ENCODE results near the gene MRRF.

The MRRF gene, protein sequence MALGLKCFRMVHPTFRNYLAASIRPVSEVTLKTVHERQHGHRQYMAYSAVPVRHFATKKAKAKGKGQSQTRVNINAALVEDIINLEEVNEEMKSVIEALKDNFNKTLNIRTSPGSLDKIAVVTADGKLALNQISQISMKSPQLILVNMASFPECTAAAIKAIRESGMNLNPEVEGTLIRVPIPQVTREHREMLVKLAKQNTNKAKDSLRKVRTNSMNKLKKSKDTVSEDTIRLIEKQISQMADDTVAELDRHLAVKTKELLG

DNA sequence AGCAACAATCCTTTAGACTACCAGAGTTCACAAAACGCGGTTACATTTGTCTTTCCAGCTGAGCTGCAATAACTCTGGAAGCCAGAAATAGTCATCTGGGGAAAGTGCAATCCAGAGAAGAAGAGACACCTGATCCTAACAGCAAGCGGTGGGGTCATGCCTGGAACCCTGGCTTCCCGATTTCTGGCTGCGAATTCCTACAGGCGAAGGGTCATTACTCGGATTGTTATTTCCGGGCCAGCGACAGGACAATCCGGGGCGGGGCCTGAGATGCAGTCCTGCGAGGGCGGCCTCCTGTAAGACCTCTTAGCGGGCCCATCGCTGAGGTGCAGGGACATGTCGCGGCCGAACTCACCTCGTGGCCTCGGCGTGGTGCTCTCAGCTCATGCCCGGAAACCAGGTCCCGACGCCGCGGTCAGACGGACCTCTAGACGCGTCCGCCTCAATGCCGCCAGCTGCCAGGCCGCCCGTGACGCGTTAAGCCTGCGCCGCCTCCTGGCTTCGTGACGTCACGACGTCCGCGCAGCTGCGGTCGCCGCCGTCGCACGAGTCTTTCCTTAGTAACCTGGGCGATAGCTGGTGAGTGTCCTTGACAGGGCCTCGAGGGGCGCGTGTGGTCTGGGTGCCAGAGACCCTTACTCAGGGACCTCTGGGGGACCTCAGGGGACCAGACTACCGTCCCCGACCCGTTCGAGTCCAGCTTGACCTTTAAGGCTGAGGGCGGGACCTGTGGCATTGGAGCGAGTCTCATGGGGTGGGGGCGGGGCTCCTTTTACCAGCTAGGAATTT, at the start of gene MRRF, which contains the start of gene RBM18:
TSS of gene MRRF (plus strand) at position 523 of the 789 bp plus-strand sequence. CDS start 6,010 bp downstream, outside the sequence.
TSS of gene RBM18 (minus strand) at position 481 of the 789 bp plus-strand sequence. CDS start 3,348 bp downstream, outside the sequence.
- in situ Hi-C loops (cut with MboI; ENCODE audit: low sequenced_read_pairs), result no loop called here

DNA sequence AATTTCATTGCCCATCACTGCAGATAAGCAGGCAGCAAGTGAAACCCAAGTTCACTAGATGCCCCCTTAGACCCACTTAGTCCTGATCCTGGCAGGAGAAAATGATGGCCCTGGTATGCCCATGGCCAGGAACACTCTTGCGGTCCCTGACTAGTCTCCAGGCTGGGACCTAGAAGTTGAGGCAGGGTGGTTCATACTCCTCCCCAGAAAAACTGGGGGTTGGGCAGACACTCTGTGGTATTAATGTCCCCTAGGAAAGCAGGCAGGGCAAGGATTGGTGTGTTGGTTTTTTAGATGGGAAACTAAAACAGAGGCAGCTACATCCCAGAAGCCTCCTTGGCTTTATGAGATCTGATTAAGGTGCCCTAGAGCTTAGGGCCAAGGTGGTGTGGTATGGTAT, 49.0 kb upstream of the MRRF start:
- in situ Hi-C loops (cut with MboI; ENCODE audit: low sequenced_read_pairs), result no loop called here

DNA sequence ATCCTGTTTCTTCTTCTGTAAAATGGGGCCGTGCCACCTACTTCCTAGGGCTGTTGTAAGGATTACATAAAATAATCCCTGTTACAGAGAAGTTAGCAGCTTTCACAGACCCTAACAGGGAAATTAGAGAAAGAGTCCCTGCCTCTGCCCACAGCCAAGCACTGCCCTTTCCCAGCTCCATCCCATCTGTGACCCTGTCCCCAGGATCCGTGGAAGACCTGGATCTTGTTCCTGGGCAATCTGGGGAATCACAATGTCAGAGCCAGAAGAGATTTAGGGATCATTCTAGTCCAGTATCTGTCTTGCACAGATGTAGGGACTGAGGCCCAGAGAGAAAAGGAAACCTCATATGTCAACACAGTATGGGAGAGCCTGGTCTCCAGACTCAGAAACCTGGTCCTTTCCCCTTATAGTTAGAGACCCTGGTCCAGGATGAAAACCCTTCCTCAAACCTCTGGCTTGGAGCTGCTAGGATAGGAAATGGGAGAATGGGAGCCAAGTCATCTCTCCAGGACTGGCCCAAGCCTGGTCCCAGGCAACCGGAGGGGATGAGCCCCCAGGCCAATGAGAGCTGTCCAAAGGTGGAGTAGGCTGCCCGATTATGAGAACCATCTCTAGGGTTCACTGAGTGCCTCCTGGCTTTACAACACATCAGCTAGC, 48.4 kb upstream of the MRRF start:
- in situ Hi-C loops (cut with MboI; ENCODE audit: low sequenced_read_pairs), result no loop called here

DNA sequence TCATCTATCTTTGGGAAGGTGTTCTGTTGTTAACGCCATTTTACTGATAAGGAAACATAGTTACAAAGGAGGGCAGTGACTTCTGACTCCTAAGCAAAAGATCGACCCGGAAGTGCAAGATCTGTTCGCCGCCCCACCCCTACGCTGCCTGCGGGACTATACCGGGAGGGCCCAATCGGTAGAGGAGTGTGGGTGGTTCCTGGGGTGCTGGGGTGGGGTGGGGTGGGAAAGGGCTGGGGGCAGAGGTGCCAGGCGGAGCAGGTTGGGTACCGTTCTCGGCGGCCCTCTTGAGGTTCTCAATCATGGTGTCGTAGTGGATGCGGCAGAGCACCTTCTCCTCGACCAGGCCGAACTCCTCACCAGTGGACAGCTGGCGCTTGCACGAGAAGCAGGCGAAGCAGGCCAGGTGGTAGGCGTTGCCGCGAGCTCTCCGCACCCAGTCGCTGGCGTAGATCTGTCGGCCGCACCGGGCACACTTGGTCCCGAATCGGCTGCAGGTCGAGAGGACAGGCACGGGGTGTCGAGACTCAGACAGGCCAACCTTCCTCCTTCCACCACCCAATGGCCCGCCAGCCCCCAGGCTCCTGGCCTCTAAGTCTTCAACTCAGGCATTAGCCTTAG, 47.8 kb upstream of the MRRF start:
- in situ Hi-C loops (cut with MboI; ENCODE audit: low sequenced_read_pairs), result no loop called here

DNA sequence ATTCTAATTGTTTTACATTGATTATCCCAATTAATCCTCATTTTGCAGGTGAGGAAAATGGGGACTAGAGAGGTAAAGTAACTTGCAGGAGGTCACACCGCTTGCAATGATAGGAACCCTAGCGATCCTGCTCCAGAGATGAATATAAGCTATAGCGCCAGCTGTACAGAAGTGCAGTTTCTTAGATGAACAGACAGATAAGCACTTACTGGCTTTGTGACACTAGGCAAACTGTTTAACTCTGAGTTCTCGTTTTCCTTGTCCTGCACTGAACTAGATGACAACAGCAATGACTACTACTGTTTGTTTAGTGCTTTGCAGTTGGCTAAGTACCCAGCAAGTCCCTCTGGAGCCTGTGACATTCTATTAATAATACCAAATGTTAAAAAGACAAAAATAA, 47.0 kb upstream of the MRRF start:
- in situ Hi-C loops (cut with MboI; ENCODE audit: low sequenced_read_pairs), result no loop called here

DNA sequence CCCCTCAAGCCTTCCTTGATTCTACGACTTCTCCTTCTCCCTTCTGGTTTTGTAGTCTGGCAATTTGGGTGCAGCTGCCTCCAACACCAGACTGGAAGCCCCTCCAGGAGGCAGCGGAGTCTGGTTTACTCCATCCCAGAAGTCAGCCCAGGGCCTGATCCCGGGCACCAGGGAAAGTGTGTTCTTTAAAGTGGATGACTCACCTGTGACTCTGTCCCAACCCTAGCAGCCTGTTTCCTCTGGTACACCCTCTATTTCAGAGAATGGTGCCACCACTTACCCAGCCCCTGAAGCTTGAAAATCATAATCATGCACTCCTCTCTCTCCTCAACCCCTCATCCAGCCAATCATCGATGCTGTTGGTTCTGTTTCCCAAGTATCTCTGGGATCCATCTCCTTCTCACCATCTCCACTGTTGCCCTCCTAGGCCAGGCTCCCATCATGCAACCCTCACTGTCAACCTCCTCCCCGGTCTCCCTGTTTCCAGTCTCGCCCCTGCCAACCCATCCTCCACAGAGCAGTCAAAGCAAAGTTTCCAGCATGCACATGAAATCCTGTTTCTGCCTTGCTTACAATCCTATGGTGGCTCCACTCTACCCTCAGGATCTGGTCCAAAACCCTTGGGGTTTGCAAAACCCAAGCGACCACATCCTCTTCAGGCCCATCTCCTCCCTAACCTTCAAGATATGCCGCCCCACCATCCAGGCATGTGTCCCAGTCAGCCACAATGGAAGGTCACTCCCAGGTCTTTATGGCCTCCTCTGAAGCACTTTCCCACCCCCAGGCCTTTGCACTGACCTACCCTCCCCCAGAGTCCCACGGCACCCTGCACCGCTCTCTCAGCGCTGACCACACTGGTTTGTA, 46.4 kb upstream of the MRRF start:
- in situ Hi-C loops (cut with MboI; ENCODE audit: low sequenced_read_pairs), result no loop called here

DNA sequence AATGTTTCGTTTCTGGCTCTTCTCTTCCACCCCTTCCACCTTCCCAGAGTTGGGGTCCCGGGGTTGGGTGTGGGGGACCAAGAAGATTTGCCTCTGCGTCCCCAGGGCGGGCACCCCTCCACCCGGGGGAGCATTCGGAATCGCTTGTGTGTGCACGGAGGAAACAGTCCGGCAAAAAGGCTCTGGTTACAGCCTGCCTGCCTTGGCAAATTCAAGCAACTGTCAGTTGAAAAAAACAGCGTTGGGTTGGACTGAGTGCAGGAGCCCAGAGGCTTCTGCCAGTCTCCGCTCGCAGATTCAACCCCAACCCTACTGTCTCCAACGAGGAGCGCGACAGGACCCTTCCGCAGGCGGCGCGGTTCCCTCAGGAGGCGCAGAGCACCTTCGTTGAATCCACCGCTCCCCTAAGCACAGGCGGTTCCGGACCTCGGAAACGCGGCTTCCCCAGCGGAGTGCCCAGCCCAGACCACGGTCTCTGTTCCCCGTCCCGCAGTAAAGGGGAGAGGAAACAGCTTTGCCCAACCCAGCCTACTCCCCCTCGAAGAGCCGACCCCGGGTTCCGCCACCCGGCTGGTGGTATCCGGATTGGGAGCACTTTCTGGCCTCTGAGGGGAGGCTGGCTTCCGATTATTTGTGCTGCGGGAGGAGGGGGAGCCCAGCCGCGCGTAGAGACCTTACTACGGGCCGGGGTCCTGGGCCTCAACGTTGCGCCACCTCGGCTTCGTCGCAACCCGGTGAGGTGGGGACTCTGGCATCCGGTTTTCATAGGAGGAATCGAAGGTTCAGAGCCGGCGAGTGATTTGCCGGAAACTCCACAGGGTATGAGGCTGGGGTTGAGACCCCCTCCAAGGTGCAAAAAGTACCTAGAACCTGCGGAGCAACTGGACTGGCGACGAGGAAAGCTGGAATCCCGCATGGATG, 45.5 kb upstream of the MRRF start:
- in situ Hi-C loops (cut with MboI; ENCODE audit: low sequenced_read_pairs), result no loop called here

DNA sequence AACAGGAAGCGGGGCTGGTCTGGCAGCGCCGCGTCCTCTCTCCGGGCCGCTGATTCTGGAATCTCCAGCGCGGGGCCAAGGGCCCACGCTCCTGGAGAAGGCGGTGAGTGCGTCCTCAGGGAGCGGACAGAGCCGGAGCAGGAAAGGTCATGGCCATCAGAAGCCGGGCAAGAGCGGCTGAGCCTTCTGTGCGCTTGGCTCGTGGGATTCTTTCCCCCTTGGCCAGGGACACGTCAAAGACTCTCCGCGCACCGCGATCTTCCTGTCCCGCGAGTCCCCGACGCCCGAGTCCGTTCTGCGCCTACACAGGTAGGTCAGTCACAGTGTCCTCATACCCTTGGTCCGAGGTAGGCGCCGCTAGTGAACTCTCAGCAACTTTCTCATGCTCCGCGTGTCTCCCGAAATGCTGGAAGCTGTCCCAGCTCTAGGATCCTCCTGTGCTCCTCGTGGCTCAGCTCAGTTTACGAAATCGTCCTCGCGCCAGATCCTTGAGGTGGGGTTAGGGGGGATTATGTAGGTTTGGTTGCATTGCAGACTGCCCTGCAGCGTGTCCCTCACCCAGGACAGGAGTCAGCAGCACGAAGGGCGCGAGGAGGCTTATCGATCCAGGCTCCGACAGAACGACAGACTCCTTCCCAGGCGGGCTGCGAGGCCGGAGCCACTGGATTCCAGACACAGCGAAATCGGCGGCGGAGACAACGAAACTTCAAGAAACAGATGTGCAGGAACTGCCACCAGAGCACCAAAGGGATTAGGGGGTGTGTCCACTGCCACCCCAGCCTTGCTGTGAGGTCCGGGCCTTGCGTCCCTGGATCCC, 44.6 kb upstream of the MRRF start:
- in situ Hi-C loops (cut with MboI; ENCODE audit: low sequenced_read_pairs), result no loop called here

DNA sequence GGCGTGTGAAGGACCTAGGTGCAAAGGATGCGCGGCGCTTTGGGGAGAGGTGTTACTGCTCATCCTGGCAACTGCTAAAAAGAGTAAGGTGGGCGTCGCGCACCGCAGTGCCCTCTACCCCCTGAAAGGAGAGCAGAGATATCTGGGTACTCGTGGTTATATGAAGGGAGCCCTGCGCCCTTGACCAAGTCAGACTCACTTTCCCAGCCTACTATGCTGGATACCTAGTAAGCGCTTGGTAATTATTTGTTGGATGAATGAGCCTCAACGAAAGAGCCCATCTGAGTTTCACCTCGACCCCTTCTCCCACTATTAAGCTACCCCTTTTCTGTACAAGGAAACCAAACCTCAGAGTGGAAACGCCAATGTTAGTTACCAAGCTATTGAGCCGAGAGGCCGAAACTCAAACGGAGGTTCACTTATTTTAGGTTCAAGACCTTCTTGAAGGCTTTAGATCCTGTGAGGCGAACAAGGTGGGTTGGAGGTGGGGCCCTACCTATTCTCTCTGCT, 44.0 kb upstream of the MRRF start:
- in situ Hi-C loops (cut with MboI; ENCODE audit: low sequenced_read_pairs), result no loop called here

DNA sequence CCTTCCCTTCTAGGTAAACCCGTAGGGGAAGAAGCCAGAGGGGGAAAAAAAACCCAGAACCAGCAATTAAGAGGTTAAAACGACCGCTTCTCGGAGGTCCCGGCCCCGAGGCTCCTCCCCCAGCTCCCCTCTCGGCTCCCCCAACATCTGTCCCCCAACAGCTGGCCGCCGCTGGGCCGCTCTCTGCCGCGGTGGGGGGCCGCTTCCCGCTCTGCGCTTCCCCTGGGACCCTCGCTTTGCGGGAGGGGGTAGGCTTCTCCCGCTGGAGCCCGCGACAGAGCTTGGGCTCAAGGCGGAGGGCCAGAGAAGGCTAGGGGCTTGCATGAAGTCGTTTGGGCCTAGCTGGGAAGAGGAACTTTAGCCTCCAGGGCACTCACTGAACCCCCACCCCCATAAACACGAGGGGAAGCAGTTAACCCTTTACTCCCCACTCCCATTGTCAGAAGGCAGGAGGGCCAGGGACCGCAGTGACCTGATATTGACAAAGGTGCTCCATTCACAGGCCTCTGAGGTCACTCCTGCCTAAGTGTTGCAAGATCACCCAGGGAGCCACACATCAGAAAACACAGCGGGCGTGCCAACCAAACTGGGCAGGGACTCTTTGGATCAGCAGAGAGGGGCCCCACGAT, 43.4 kb upstream of the MRRF start:
- in situ Hi-C loops (cut with MboI; ENCODE audit: low sequenced_read_pairs), result no loop called here

DNA sequence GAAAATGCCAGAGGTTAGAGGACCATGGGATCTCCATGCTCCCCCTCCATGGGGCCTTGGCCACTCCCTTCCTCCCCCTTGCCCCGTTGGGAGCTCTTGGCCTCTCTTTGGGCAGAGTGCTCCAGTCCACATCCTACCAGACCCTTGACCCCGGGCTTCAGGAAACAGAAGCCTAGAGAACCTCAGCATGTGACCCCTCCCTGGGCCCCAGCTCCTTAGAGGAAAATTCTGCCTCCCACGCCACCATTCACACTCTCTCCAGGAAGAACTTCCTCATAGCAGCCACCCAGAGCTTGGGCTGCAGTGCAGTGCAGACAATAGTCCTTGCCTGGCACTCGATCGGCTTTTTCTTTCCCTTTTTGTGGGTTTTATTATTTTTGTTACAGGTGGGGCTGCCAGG, 41.9 kb upstream of the MRRF start:
- in situ Hi-C loops (cut with MboI; ENCODE audit: low sequenced_read_pairs), result no loop called here

DNA sequence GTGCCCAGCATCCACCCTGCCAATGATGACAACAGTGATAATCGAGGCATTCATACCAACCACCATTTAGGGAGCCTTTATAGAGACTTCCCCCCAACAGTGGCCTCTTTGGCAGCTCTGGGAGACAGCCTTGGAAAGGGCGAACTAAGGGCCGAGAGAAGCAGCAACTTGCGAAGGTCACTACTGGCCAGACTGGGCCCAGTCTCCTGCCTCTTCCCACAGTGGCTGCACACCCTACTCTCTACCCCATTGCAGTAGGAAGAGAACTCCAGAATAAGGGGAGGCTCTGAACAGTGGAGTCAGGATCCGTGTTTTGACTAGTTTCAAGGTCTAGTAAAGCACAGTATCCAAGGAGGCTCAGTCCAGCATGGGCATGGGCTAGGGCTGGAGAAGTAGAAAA, 41.2 kb upstream of the MRRF start:
- in situ Hi-C loops (cut with MboI; ENCODE audit: low sequenced_read_pairs), result no loop called here

DNA sequence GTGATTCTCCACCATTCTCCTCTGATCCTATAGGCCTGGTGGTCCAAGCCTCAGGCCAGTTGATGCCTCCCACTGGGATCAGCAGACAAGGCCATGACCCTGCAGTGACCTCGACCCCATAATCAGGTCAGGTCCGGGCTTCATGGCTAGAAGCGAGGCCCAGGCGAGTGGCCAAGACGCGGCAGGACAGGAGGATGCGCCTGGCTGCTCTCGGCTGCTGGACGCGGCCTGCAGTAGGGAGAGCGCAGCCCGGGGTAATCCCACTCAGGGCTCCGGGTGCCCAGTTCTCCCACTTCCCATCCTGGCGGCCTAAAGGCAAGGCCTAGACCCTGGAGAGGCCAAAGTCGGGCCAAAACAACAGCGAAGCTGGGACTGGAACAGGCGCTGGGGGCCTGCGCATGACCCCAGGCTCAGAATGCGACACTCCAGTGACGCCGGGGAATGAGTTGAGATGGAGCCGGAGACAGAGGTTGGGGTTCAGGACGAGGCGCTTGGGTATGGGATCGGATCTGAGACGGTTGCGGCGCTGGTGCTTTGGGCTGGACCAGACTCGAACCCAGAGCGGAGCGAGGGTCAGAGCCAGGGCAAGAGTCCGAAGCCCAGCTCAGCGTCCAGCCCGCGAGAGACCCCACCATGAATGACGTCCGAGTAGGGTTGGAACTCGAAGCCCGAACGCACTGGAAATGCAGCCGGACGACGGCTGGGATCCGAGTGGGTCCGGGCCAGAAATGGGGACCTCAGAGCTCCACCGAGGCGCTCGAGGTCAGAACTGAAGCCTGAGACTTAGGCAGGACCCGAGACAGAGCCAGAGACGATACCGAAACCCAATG, 39.2 kb upstream of the MRRF start:
- in situ Hi-C loops (cut with MboI; ENCODE audit: low sequenced_read_pairs), result no loop called here

DNA sequence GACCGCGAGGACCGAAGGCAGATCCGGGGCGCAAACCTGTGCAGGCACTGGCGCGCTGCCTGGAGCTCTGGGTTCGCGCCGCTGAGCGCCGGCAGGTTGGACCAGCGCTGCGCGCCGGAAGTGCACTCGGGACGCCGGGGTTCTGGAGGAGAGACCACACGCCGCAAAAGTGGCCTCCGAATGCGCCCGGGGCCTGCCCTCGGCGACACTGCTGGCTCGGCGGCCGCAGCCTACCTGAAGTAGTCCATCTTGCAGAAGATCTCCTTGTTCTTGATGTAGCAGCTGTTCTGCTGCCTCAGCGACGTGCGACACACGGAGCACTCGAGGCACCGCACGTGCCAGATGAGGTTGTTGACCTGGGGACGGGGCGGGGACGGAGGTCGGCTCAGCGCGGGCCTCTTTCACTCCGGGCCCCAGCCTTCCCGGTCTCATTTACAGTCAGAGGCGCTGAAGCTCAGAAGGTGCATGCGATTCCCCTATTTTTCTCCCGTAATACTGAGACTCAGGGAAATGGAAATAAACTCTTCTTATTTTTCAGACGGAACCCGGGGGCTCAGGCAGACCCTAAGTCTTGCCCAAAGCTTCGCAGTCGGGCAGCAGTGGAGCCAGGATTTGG, 38.4 kb upstream of the MRRF start:
- in situ Hi-C loops (cut with MboI; ENCODE audit: low sequenced_read_pairs), result no loop called here

DNA sequence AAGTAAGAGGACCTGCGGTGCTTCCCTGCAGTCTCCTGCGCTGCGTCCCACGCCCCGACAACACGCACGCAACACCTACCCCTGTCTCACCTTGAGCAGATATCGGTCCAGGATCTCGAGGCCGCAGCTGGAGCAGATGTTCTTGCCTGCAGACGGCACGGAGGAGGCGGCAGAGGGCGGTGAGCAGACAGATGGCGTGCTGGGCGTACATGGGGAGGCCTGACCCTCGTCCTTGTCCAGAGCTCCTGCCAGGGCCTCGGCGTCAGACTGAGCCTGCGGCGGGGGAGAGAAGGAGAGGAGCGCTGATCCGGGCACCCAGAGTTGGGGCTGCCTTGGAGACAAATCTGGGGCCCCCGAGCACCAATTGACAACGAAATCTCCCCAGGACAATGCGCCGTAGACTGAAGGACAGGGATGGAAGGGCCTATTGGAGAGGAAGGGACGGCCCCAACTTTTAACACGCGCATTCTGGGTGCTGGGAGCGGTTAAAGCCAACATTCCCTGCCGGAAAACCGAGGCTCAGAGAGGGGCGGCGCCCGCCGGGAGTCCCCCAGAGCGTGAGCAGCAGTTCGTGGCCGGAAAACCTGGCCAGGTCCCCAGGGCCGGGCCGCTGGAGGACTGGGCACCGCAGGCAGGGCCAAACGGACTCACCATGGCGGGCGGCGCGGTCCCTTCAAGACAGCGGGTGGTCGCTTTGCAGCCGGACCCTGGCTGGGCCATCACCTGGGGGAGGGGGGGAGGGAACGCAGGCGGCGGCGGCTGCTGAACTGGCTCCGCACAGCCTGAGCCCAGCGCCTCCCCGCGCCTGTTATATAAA, 37.7 kb upstream of the MRRF start:
- in situ Hi-C loops (cut with MboI; ENCODE audit: low sequenced_read_pairs), result no loop called here

DNA sequence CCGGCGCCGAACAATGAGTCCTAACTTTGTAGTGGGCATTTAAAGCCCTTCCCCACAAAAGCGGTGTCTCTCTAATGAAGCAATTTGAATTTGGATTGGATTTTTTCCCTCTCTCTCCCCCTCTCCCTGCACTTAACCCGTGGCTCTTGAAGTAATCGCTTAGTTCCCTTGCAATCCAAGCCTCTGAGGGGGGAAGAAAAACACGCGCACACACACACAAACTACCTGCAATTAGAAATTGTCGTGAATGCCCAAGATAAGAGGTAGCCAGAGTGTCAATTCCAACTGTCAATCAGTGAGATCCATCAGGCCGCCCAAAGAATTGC, 37.1 kb upstream of the MRRF start:
- in situ Hi-C loops (cut with MboI; ENCODE audit: low sequenced_read_pairs), result no loop called here
